HepG2 (cell line): ENCODE measurements around the gene HMGN4. TPM values are rescaled to one million over a fixed set of nuclear protein-coding genes. Genes with fewer than 3 reads are reported as not detected.

Experiments used
- CHD2 ChIP-seq: IDR thresholded peaks from 2 replicates; pipeline ENCODE4 v1.6.1; 2011; ENCODE audit warnings: low read depth, low read length, improper control_type of control experiment
- CREBL2 ChIP-seq: sonication (generic); formaldehyde crosslinking; IDR thresholded peaks from 2 replicates; pipeline ENCODE4 v1.8.1; 2023; ENCODE audit warnings: missing genetic modification reagents, mild to moderate bottlenecking, borderline replicate concordance
- ELF1 ChIP-seq: sonication (generic); formaldehyde crosslinking; IDR thresholded peaks from 2 replicates; pipeline ENCODE4 v1.4.0; 2020; ENCODE audit warnings: missing genetic modification reagents
- FOSL1 ChIP-seq: sonication (generic); formaldehyde crosslinking; IDR thresholded peaks from 2 replicates; pipeline ENCODE4 v1.9.0; 2021; ENCODE audit warnings: missing genetic modification reagents, borderline replicate concordance
- FOXO1 ChIP-seq: sonication (generic); formaldehyde crosslinking; IDR thresholded peaks from 2 replicates; pipeline ENCODE4 v1.4.0; 2020; ENCODE audit warnings: missing genetic modification reagents
- MYNN ChIP-seq: sonication (generic); formaldehyde crosslinking; IDR thresholded peaks from 2 replicates; pipeline ENCODE4 v1.4.0; 2020; ENCODE audit warnings: mild to moderate bottlenecking, low read depth, missing genetic modification reagents
- MYPOP ChIP-seq: sonication (generic); formaldehyde crosslinking; IDR thresholded peaks from 2 replicates; pipeline ENCODE4 v1.8.1; 2023; ENCODE audit warnings: mild to moderate bottlenecking, moderate library complexity, missing genetic modification reagents
- PAF1 ChIP-seq: IDR thresholded peaks from 2 replicates; pipeline ENCODE4 v1.6.1; 2016; ENCODE audit warnings: missing genetic modification reagents, missing compliant biosample characterization
- PCBP2 ChIP-seq: fragments of 200-400 bp; formaldehyde crosslinking; optimal IDR thresholded peaks from 2 replicates; pipeline ENCODE3; 2018; ENCODE audit warnings: low read length, low read depth; ENCODE audit not compliant: poor library complexity, severe bottlenecking
- PPARG ChIP-seq: conservative IDR thresholded peaks from 2 replicates; pipeline ENCODE4 v1.6.1; 2016; ENCODE audit warnings: missing biosample characterization, missing genetic modification reagents
- RBAK ChIP-seq: sonication (generic); formaldehyde crosslinking; IDR thresholded peaks from 2 replicates; pipeline ENCODE4 v1.5.1; 2020; ENCODE audit warnings: mild to moderate bottlenecking, missing genetic modification reagents
- SMAD9 ChIP-seq: sonication (generic); formaldehyde crosslinking; IDR thresholded peaks from 2 replicates; pipeline ENCODE4 v1.5.1; 2020; ENCODE audit warnings: mild to moderate bottlenecking, missing genetic modification reagents
- ZBTB2 ChIP-seq: sonication (generic); formaldehyde crosslinking; IDR thresholded peaks from 2 replicates; pipeline ENCODE4 v1.8.0; 2022; ENCODE audit warnings: low read depth, missing genetic modification reagents
- ZFP36 ChIP-seq: fragments of 150-350 bp; IDR thresholded peaks from 2 replicates; pipeline ENCODE4 v1.6.1; 2018; ENCODE audit warnings: borderline replicate concordance, low read length, low read depth; ENCODE audit not compliant: partially characterized antibody
- ZNF17 ChIP-seq: sonication (generic); formaldehyde crosslinking; IDR thresholded peaks from 2 replicates; pipeline ENCODE4 v1.5.0; 2020; ENCODE audit warnings: mild to moderate bottlenecking, missing genetic modification reagents
- ZNF331 ChIP-seq: sonication (generic); formaldehyde crosslinking; IDR thresholded peaks from 2 replicates; pipeline ENCODE4 v1.4.0; 2020; ENCODE audit warnings: missing genetic modification reagents
- ZNF572 ChIP-seq: sonication (generic); formaldehyde crosslinking; IDR thresholded peaks from 2 replicates; pipeline ENCODE4 v1.5.1; 2020; ENCODE audit warnings: mild to moderate bottlenecking, missing genetic modification reagents
- ZNF577 ChIP-seq: sonication (generic); formaldehyde crosslinking; IDR thresholded peaks from 2 replicates; pipeline ENCODE4 v1.4.0; 2020; ENCODE audit warnings: mild to moderate bottlenecking, low read depth, missing genetic modification reagents, borderline replicate concordance
- ZNF589 ChIP-seq: sonication (generic); formaldehyde crosslinking; conservative IDR thresholded peaks from 2 replicates; pipeline ENCODE4 v1.8.0; 2022; ENCODE audit warnings: mild to moderate bottlenecking, moderate library complexity, missing genetic modification reagents
- ZNF670 ChIP-seq: sonication (generic); formaldehyde crosslinking; IDR thresholded peaks from 2 replicates; pipeline ENCODE4 v1.8.0; 2022; ENCODE audit warnings: mild to moderate bottlenecking, missing genetic modification reagents, borderline replicate concordance
- ZNF784 ChIP-seq: sonication (generic); formaldehyde crosslinking; IDR thresholded peaks from 2 replicates; pipeline ENCODE4 v1.5.1; 2020; ENCODE audit warnings: missing genetic modification reagents, mild to moderate bottlenecking, borderline replicate concordance
- ZNF883 ChIP-seq: sonication (generic); formaldehyde crosslinking; IDR thresholded peaks from 2 replicates; pipeline ENCODE4 v1.5.1; 2020; ENCODE audit warnings: mild to moderate bottlenecking, missing genetic modification reagents; ENCODE audit errors: not compliant biosample characterization
- ZSCAN29 ChIP-seq: sonication (generic); formaldehyde crosslinking; conservative IDR thresholded peaks from 2 replicates; pipeline ENCODE4 v1.4.0; 2020; ENCODE audit warnings: mild to moderate bottlenecking, missing genetic modification reagents
- polyA plus RNA-seq, 8 experiments: library from polyadenylated mRNA; depleted of rRNA in 3 of 8; stranded (reverse) in 7 of 8; unstranded in 1 of 8; fragments of >200 nt; fragmentation: Illumina TruSeq in 4 of 8; extraction: Trizol in 4 of 8; gene quantifications; 2 replicates each; pipeline versions ENCODE4 v1.2.1 to v1.2.3, GENCODE V29; 2011 to 2016; ENCODE audit warnings: low read depth in 4 of 8, missing spikeins in 1 of 8, mixed read lengths in 1 of 8; ENCODE audit not compliant: insufficient read depth in 1 of 8
- total RNA-seq, 5 experiments: library from RNA; depleted of rRNA; stranded (reverse); fragments of >200 nt; fragmentation: Illumina TruSeq; extraction: Trizol; gene quantifications; 2 replicates each; pipeline ENCODE4 v1.2.3, GENCODE V29; 2016; ENCODE audit warnings: low read depth in 1 of 5

HMGN4 gene
- total and polyA plus RNA-seq, 2 of the 13 experiments (the other 11 are each of a cell fraction or from before 2014, with no cell fraction given) = 39.9 to 52.1 TPM

GRCh38 chr6:26532699-26533531, 5.3 kb upstream of the HMGN4 start (continued):
- TF ChIP-seq ZNF577 (CRISPR knock-in tag) (no peak), SMAD9 (peak; percentile 76; the same call in 1 of the 2 replicates), ZBTB2 (no peak), ZSCAN29 (no peak; the same call in 1 of the 2 replicates), ZNF883 (CRISPR knock-in tag) (no peak), PAF1 (CRISPR knock-in tag) (no peak), MYNN (no peak), ZFP36 (peak; percentile 56), RBAK (CRISPR knock-in tag) (no peak), PCBP2 (no peak), FOXO1 (CRISPR knock-in tag) (peak; percentile 95), CREBL2 (CRISPR knock-in tag) (no peak), FOSL1 (CRISPR knock-in tag) (no peak), ZNF670 (CRISPR knock-in tag) (peak; percentile 79; the same call in 1 of the 2 replicates), ELF1 (peak; percentile 23; the same call in 1 of the 2 replicates), ZNF331 (CRISPR knock-in tag) (peak; percentile 90), ZNF589 (no peak), CHD2 (no peak), PPARG (CRISPR knock-in tag) (peak; percentile 62), ZNF784 (peak; percentile 83; the same call in 1 of the 2 replicates), ZNF17 (no peak), MYPOP (CRISPR knock-in tag) (peak; percentile 67; the same call in 1 of the 2 replicates), ZNF572 (CRISPR knock-in tag) (peak; percentile 79; the same call in 1 of the 2 replicates)
